Panc1 (cell line): ENCODE measurements around the gene ANXA7.

Experiments used
- CTCF ChIP-seq: fragments of 450-650 bp; IDR thresholded peaks from 2 replicates; pipeline ENCODE4 v1.5.1; 2017; ENCODE audit warnings: mild to moderate bottlenecking
- POLR2AphosphoS5 ChIP-seq: IDR thresholded peaks from 2 replicates; pipeline ENCODE4 v1.6.1; 2012; ENCODE audit warnings: mild to moderate bottlenecking, low read depth, low read length, moderate library complexity
- SIN3A ChIP-seq: IDR thresholded peaks from 2 replicates; pipeline ENCODE4 v1.6.1; 2012; ENCODE audit warnings: low read depth, mild to moderate bottlenecking, low read length, moderate library complexity, borderline replicate concordance; ENCODE audit not compliant: insufficient read depth

DNA sequence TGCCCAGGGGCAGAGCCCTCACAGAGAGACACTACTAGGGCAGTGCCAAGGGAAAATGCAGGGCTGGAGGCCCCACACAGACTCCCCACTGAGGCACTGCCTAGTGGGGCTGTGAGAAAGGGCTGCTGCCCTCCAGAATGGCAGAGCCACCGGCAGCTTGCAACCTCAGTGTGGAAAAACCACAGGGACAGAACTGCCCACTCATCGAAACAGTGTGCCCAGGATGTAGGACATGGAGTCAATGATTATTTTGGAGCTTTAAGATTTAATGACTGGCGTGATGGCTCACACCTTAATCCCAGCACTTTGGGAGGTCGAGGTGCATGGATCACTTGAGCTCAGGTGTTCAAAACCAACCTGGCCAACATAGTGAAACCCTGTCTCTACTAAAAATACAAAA, 47.0 kb upstream of the ANXA7 start:
- TF ChIP-seq POLR2AphosphoS5, result no peak
- TF ChIP-seq CTCF, result no peak
- no peak for TF ChIP-seq SIN3A
